ENCODE results near the gene BMERB1. TPM values are rescaled to one million over a fixed set of nuclear protein-coding genes. Genes with fewer than 3 reads are reported as not detected.

BMERB1 gene
- total and polyA plus RNA-seq, 9 donors = 17.8 to 29.2 (median 26.7) TPM

DNA sequence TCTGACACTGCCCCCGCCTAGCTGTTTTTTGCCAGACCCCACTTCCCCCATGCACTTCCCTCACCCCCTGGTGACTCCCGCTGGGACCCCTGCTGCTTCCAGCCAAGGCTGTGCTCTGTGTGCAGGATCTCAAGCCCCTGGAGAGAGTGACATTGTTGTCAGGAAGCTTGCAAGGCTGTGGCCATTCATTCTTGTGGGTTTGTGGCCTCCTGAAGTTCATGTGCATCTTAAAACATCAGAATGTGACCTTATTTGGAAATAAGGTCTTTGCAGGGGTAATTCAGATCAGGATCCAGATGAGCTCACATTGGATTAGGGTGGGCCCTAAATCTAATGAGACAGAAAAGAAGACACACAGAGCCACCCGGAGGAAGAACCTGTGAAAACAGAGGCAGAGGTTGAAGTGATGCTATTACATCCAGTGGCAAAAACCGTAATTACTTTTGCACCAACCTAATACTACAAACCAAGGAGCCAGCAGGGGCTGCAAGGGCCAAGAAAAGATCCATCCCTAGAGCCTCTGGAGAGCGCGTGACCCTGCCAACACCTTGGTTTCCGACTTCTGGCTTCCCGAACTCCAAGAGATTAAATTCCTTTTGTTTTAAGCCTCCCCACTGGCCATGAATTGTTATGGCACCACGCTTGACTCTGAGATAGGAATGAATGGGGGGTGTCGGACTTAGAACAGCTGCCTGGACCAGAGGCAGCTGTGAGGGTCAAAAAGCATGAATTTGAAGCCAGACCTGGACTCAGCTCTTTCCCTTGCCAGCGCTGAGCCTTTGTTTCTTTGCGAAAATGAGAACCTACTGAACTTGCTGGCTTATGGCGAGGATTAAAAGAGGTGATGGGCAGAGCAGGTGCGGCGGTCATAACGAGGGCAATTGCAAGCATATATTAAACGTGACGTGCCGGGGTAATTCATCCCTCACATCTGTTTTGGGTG, 75.5 kb downstream of the BMERB1 start:
- no peaks in the 10 kb centered on the region for H3K27me3 ChIP-seq (ENCODE audit: control insufficient read depth, insufficient read depth, low read length)
- 70% methylated on average over 11 of the region's 19 CpGs for WGBS (ENCODE audit: insufficient coverage)
- peaks cover 30% of the 10 kb centered on the region for H3K4me1 ChIP-seq (ENCODE audit: control insufficient read depth, insufficient read depth, low read length)
- no peaks in the 10 kb centered on the region for H3K36me3 ChIP-seq (ENCODE audit: control insufficient read depth, insufficient read depth, low read length)
- H3K9me3 ChIP-seq (replicated peaks; ENCODE audit: control insufficient read depth, low read depth, low read length) = no peaks in the 10 kb centered on the region
- H3K27ac ChIP-seq (ENCODE audit: low read length) = peak overlapping the region; percentile 10
- no peak overlapping the region for H3K4me3 ChIP-seq (ENCODE audit: low read length)
- peak; percentile 82 for DNase-seq

DNA sequence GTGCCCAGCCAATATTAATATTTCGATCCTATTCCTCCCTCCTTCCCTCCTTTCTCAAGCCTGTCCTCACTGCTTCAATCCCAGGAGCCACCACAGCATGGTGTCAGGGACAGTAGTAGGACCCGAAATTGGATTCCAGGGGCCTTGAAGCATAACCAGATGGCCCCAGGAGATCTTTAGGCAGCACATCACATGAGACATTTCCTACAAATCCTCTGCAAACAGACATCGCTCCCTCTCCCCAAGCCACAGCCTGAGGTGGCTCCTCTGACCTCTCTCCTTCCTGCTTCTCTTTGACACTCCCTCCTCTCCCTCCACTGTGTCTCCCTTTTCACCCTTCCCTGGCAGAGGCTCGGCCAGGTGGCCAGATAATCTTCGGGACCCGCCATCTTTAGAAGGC, 76.6 kb downstream of the BMERB1 start:
- peaks cover 30% of the 10 kb centered on the region for H3K4me1 ChIP-seq (ENCODE audit: control insufficient read depth, insufficient read depth, low read length)
- no peak overlapping the region for H3K4me3 ChIP-seq (ENCODE audit: low read length)
- H3K9me3 ChIP-seq (replicated peaks; ENCODE audit: control insufficient read depth, low read depth, low read length) = no peaks in the 10 kb centered on the region
- no peaks in the 10 kb centered on the region for H3K27me3 ChIP-seq (ENCODE audit: control insufficient read depth, insufficient read depth, low read length)
- DNase-seq = no peak
- WGBS (ENCODE audit: insufficient coverage) = 46% methylated on average over 3 of the region's 6 CpGs
- H3K36me3 ChIP-seq (ENCODE audit: control insufficient read depth, insufficient read depth, low read length) = peaks cover 3% of the 10 kb centered on the region
- no peak overlapping the region for H3K27ac ChIP-seq (ENCODE audit: low read length)

DNA sequence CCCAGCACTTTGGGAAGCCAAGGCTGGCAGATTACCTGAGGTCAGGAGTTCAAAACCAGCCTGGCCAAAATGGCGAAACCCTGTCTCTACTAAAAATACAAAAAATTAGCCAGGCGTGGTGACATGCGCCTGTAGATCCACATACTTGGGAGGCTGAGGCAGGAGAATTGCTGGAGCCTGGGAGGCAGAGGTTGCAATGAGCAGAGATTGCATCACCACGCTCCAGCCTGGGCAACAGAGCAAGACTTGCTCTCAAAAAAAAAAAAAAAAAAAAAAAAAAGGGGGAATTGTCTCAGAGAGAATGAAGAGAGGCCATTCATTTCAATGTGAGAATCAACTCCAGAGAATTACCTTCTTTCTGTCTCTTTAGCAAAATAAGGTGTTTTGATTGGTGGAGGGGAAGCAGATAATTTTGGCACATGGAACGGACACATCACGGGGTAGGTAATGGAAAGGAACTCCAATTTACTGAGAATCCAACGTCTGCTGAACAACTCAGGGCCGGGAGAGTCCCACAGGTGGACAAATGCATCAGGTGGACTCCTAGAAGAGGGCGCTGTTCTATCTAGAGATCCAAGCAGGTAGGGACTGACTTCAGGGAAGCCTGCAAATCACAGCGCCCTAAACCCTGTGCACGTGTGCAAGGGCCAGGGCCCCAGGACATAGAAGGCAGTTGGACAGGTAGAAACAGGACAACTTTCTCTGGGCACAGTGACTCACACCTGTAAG, 77.5 kb downstream of the BMERB1 start:
- Histone ChIP-seq H3K27ac (ENCODE audit: low read length) (no peak overlapping the region), H3K4me1 (ENCODE audit: control insufficient read depth, insufficient read depth, low read length) (peaks cover 31% of the 10 kb centered on the region), H3K27me3 (ENCODE audit: control insufficient read depth, insufficient read depth, low read length) (no peaks in the 10 kb centered on the region), H3K9me3 (replicated peaks; ENCODE audit: control insufficient read depth, low read depth, low read length) (no peaks in the 10 kb centered on the region), H3K4me3 (ENCODE audit: low read length) (no peak overlapping the region), H3K36me3 (ENCODE audit: control insufficient read depth, insufficient read depth, low read length) (peaks cover 3% of the 10 kb centered on the region)
- no peak for DNase-seq
- WGBS (ENCODE audit: insufficient coverage) = 91% methylated on average over 7 of the region's 11 CpGs

DNA sequence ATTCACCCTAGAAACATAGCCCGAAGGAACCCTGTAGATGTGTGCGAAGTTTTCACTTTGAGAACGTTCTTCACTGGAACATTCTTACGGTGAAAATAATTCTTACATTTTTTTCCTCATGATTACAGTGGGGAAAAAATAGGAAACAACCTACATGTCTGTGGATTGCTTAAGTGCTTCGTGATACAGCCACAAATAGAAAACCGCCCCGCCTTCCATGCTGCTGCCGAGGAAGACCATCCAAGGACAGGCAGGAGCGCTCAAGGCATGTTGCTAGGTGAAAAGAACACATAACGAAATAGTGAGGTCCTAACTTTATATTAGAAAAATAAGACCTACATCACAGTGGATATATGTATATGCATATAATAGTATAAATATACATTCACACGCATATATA, 78.8 kb downstream of the BMERB1 start:
- DNase-seq = no peak
- peaks cover 28% of the 10 kb centered on the region for H3K4me1 ChIP-seq (ENCODE audit: control insufficient read depth, insufficient read depth, low read length)
- H3K27me3 ChIP-seq (ENCODE audit: control insufficient read depth, insufficient read depth, low read length) = no peaks in the 10 kb centered on the region
- WGBS (ENCODE audit: insufficient coverage) = 100% methylated on average over 4 of the region's 11 CpGs
- H3K36me3 ChIP-seq (ENCODE audit: control insufficient read depth, insufficient read depth, low read length) = peaks cover 3% of the 10 kb centered on the region
- H3K4me3 ChIP-seq (ENCODE audit: low read length) = no peak overlapping the region
- H3K9me3 ChIP-seq (replicated peaks; ENCODE audit: control insufficient read depth, low read depth, low read length) = no peaks in the 10 kb centered on the region
- no peak overlapping the region for H3K27ac ChIP-seq (ENCODE audit: low read length)

DNA sequence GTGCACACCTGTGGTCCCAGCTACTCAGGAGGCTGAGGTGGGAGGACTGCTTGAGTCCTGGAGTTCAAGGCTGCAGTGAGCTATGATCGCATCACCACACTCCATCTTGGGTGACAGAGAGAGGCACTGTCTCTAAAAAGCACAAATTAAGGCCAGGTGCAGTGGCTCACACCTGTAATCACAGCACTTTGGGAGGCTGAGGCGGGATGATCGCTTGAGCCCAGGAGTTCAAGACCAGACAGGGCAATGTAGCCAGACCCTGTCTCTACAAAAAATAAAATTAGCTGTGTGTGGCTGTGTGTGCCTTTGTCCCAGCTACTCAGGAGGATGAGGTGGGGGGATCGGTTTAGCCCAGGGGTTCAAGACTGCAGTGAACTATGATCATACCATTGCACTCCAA, 81.6 kb downstream of the BMERB1 start:
- Histone ChIP-seq H3K27me3 (ENCODE audit: control insufficient read depth, insufficient read depth, low read length) (no peaks in the 10 kb centered on the region), H3K9me3 (replicated peaks; ENCODE audit: control insufficient read depth, low read depth, low read length) (no peaks in the 10 kb centered on the region), H3K36me3 (ENCODE audit: control insufficient read depth, insufficient read depth, low read length) (peaks cover 3% of the 10 kb centered on the region), H3K4me3 (ENCODE audit: low read length) (no peak overlapping the region), H3K4me1 (ENCODE audit: control insufficient read depth, insufficient read depth, low read length) (peaks cover 33% of the 10 kb centered on the region), H3K27ac (ENCODE audit: low read length) (no peak overlapping the region)
- DNase-seq = no peak
- 100% methylated on average over 1 of the region's 4 CpGs for WGBS (ENCODE audit: insufficient coverage)

DNA sequence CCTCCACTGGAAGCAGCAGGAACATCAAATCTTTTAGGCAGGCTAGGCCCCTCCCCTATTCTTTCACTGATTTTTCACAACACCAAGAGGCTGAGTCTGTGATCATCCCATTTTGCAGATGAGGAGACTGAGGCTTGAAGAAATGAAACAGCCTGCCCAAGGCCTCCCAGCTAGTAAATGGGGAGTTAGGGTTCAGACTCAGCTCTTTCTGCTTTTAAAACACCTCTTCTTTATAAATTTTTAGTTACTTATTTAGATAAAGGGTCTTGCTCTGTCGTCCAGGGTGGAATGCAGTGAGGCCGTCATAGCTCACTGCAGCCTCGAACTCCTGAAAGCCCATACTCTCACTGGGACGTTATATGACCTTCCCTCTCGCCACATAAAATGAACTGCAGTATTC, 82.2 kb downstream of the BMERB1 start:
- DNase-seq = no peak
- no peaks in the 10 kb centered on the region for H3K27me3 ChIP-seq (ENCODE audit: control insufficient read depth, insufficient read depth, low read length)
- H3K4me1 ChIP-seq (ENCODE audit: control insufficient read depth, insufficient read depth, low read length) = peaks cover 35% of the 10 kb centered on the region
- WGBS (ENCODE audit: insufficient coverage) = 76% methylated on average over 4 of the region's 5 CpGs
- no peaks in the 10 kb centered on the region for H3K9me3 ChIP-seq (replicated peaks; ENCODE audit: control insufficient read depth, low read depth, low read length)
- H3K27ac ChIP-seq (ENCODE audit: low read length) = no peak overlapping the region
- H3K36me3 ChIP-seq (ENCODE audit: control insufficient read depth, insufficient read depth, low read length) = peaks cover 3% of the 10 kb centered on the region
- H3K4me3 ChIP-seq (ENCODE audit: low read length) = no peak overlapping the region

DNA sequence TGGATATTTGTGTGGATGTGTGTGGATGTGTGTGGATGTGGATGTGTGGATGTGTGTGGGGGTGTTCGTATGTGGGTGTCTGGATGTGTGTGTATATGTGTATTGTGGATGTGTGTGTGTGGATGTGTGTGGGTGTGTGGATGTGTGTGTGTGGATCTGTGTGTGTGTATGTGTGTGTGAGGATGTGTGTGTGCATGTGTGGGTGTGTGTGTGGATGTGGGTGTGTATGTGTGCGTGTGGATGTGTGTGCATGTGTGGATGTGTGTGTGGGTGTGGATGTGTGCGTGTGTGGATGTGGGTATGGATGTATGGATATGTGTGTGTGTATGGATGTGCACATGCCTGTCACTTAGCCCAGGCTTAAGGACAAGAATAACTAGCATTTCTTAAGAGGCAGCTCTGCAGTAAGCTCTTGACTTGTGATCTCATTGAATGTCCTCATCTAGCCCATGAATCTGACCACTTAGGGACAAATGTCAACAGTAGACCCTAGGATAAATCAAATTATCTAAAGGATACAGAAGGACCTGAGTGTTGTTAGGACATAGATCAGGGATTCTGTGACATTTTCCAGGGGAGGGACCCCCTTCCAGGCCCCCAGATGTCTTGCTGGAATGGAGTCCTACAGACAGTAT, 83.5 kb downstream of the BMERB1 start:
- peak overlapping the region; percentile 81 for H3K27ac ChIP-seq (ENCODE audit: low read length)
- WGBS (ENCODE audit: insufficient coverage) = 95% methylated on average over 3 of the region's 3 CpGs
- no peak for DNase-seq
- H3K27me3 ChIP-seq (ENCODE audit: control insufficient read depth, insufficient read depth, low read length) = no peaks in the 10 kb centered on the region
- H3K4me1 ChIP-seq (ENCODE audit: control insufficient read depth, insufficient read depth, low read length) = peaks cover 46% of the 10 kb centered on the region
- peaks cover 3% of the 10 kb centered on the region for H3K36me3 ChIP-seq (ENCODE audit: control insufficient read depth, insufficient read depth, low read length)
- H3K9me3 ChIP-seq (replicated peaks; ENCODE audit: control insufficient read depth, low read depth, low read length) = no peaks in the 10 kb centered on the region
- no peak overlapping the region for H3K4me3 ChIP-seq (ENCODE audit: low read length)

DNA sequence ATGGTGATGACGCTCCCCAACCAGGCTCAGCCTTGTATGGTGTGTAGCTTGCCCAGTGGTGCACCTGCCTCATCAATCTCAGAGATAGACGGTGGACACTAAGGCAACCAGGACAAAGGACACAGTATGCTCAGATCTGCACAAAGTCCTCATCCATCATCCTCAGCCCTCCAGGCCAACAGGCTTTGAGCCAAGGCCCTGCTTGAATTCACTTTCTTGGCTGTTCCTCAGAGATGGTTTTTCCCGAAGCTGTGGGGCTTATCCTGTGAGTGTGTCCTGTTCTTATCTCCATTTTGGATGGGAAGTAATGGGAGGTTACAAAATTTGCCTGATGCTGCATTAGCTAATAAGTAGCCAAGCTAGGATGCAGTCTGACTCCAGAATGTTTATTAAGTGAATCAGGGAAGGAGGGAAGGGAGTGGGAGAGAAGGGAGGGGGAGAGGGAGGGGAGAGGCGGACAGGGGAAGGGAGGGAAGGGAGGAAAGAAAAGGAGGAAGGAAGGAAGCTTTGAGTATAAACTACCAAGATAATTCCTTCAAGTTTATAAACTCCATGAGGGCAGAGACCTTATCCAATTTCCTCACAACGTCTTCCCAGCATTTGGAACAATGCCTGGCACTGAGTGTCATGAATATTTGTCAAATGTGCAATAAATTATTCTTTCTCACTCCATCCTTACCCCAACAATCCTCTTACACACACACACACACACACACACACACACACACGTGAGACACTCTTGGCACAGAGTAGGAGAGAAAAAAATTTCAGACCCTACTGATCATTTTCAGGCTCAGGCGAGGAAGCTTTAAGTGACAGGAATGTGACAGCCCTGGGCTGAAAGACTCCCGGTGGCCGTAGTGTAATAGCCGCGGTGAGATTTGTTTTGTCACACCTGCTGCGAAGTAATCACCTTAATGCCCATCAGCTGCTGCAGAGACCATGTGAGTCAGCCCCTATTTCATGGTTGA, 84.3 kb downstream of the BMERB1 start:
- 33% methylated on average over 6 of the region's 12 CpGs for whole genome bisulfite sequencing (ENCODE audit: insufficient coverage)

DNA sequence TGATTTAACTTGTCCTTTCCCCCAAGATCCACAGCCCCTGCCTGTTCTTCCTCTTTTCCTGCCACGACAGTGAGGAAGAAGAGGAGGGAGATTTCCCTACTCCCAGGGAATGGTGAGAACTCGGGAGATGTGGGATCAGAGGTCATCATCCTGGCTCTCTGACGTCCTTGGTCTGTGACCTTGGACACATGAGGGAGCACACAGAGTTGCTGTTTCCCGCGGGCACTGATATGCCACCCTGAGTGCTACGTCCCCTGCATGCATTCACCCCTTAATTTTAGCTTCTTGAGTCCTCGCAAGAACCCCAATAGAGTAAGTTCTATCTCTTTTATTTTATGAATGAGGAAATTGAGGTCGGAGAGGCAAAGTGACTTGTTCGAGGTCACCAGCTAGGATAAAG, 85.4 kb downstream of the BMERB1 start:
- peaks cover 3% of the 10 kb centered on the region for H3K36me3 ChIP-seq (ENCODE audit: control insufficient read depth, insufficient read depth, low read length)
- H3K9me3 ChIP-seq (replicated peaks; ENCODE audit: control insufficient read depth, low read depth, low read length) = no peaks in the 10 kb centered on the region
- DNase-seq = no peak
- 92% methylated on average over 2 of the region's 9 CpGs for WGBS (ENCODE audit: insufficient coverage)
- no peak overlapping the region for H3K4me3 ChIP-seq (ENCODE audit: low read length)
- peaks cover 56% of the 10 kb centered on the region for H3K4me1 ChIP-seq (ENCODE audit: control insufficient read depth, insufficient read depth, low read length)
- H3K27ac ChIP-seq (ENCODE audit: low read length) = no peak overlapping the region
- H3K27me3 ChIP-seq (ENCODE audit: control insufficient read depth, insufficient read depth, low read length) = no peaks in the 10 kb centered on the region

More for the DNA sequence above, 84.3 kb downstream of the BMERB1 start:
- H3K36me3 ChIP-seq (ENCODE audit: control insufficient read depth, insufficient read depth, low read length) = peaks cover 3% of the 10 kb centered on the region
- H3K4me1 ChIP-seq (ENCODE audit: control insufficient read depth, insufficient read depth, low read length) = peaks cover 54% of the 10 kb centered on the region
- H3K27me3 ChIP-seq (ENCODE audit: control insufficient read depth, insufficient read depth, low read length) = no peaks in the 10 kb centered on the region
- no peaks in the 10 kb centered on the region for H3K9me3 ChIP-seq (replicated peaks; ENCODE audit: control insufficient read depth, low read depth, low read length)
- peak; percentile 80 for DNase-seq
- no peak overlapping the region for H3K4me3 ChIP-seq (ENCODE audit: low read length)
- peak overlapping the region; percentile 81 for H3K27ac ChIP-seq (ENCODE audit: low read length)

Data from muscle of leg (tissue), 11 donors.